Caco-2 (cell line): ENCODE measurements around the gene AKAP7. TPM values are rescaled to one million over a fixed set of nuclear protein-coding genes. Genes with fewer than 3 reads are reported as not detected.

ENCODE experiments used
- BruUV-seq: library from RNA; stranded (reverse); fragments of 400-500 nt; replicated peaks from 2 replicates; lab custom pipeline; 2021; lab: Mats Ljungman, UMichigan
- CTCF ChIA-PET: fragments of 300-600 bp; sonication (Branson Sonifier 250); formaldehyde crosslinking; loops from one replicate; lab custom pipeline; 2022; ENCODE audit warnings: antibody characterized with exemption; lab: Charles Lee
- POLR2A ChIA-PET: fragments of 300-600 bp; sonication (Branson Sonifier 250); formaldehyde crosslinking; loops from one replicate; lab custom pipeline; 2022; ENCODE audit warnings: antibody characterized with exemption; lab: Charles Lee
- DNase-seq, 2 experiments: peaks; one replicate each; pipeline versions ENCODE4 v3.0.0 to v3.0.0-alpha.2; 2020 to 2022
- H3K27me3 ChIP-seq: replicated peaks from 2 replicates; pipeline ENCODE4 v1.6.0; 2011; ENCODE audit warnings: low read length; ENCODE audit not compliant: control insufficient read depth, insufficient read depth
- H3K36me3 ChIP-seq: 2 replicates; pipeline ENCODE4 v1.5.1; 2011; ENCODE audit warnings: low read length; ENCODE audit not compliant: control insufficient read depth, insufficient read depth
- H3K4me1 ChIP-seq: fragments of 250-450 bp; sonication (Bioruptor Pico); 2 replicates; pipeline ENCODE4 v1.5.1; 2020; ENCODE audit warnings: mild to moderate bottlenecking
- H3K4me3 ChIP-seq: 2 replicates; pipeline ENCODE4 v1.5.1; 2011; ENCODE audit warnings: low read depth, mild to moderate bottlenecking, control low read depth, low read length
- H3K9me3 ChIP-seq: fragments of 250-450 bp; sonication (Bioruptor Pico); 2 replicates; pipeline ENCODE4 v1.5.1; 2020; ENCODE audit warnings: mild to moderate bottlenecking, moderate library complexity
- H3K27ac Mint-ChIP-seq: one replicate; pipeline ENCODE4 v1.8.0; 2022; ENCODE audit warnings: mixed read lengths; ENCODE audit not compliant: unreplicated experiment
- H3K27me3 Mint-ChIP-seq: one replicate; pipeline ENCODE4 v1.8.0; 2022; ENCODE audit warnings: mixed read lengths; ENCODE audit not compliant: insufficient read depth, unreplicated experiment
- H3K36me3 Mint-ChIP-seq: one replicate; pipeline ENCODE4 v1.8.0; 2022; ENCODE audit warnings: mild to moderate bottlenecking, mixed read lengths; ENCODE audit not compliant: insufficient read depth, unreplicated experiment
- H3K4me1 Mint-ChIP-seq: one replicate; pipeline ENCODE4 v1.8.0; 2022; ENCODE audit warnings: low read depth, mixed read lengths; ENCODE audit not compliant: unreplicated experiment
- H3K4me3 Mint-ChIP-seq: one replicate; pipeline ENCODE4 v1.8.0; 2022; ENCODE audit warnings: mild to moderate bottlenecking, moderate library complexity, mixed read lengths; ENCODE audit not compliant: unreplicated experiment
- H3K9me3 Mint-ChIP-seq: one replicate; pipeline ENCODE4 v1.8.0; 2022; ENCODE audit warnings: mixed read lengths; ENCODE audit not compliant: unreplicated experiment
- CTCF ChIP-seq, 2 experiments: fragments of 200-600 bp in 1 of 2; IDR thresholded peaks; 1 replicate in 1 of 2; 2 replicates in 1 of 2; pipeline versions ENCODE4 v1.5.1 to v1.8.0; 2011 to 2022; ENCODE audit warnings: antibody characterized with exemption in 1 of 2, control low read depth in 1 of 2, inconsistent platforms in 1 of 2, low read depth in 1 of 2, low read length in 1 of 2, mild to moderate bottlenecking in 1 of 2, moderate library complexity in 1 of 2; ENCODE audit not compliant: insufficient read depth in 1 of 2, severe bottlenecking in 1 of 2, unreplicated experiment in 1 of 2
- intact Hi-C: fragments of 100-400 bp; cut with micrococcal nuclease; formaldehyde crosslinking; loops from one replicate; pipeline ENCODE4 v1.10.0; 2022; ENCODE audit not compliant: unreplicated experiment
- total RNA-seq: library from RNA; stranded (reverse); gene quantifications from 2 replicates; pipeline ENCODE4 v1.2.3, GENCODE V29; 2022

Gene AKAP7
- total RNA-seq, 1 experiment from 2014 or later, result 5.6 TPM

- Mint-ChIP-seq H3K4me3 (no peak overlapping the region), H3K9me3 (no peaks in the 10 kb centered on the region), H3K27me3 (no peaks in the 10 kb centered on the region), H3K4me1 (no peaks in the 10 kb centered on the region), H3K27ac (no peak overlapping the region), H3K36me3 (no peaks in the 10 kb centered on the region)
- Histone ChIP-seq H3K4me3 (no peak overlapping the region), H3K9me3 (no peaks in the 10 kb centered on the region), H3K36me3 (no peaks in the 10 kb centered on the region), H3K4me1 (no peaks in the 10 kb centered on the region), H3K27me3 (no peaks in the 10 kb centered on the region)
- no peak for DNase-seq
- TF ChIP-seq CTCF (IDR thresholded peaks at IDR 0.05; ENCODE audit: insufficient read depth in 1 of 2, low read depth in 1 of 2, low read length in 1 of 2, severe bottlenecking in 1 of 2, unreplicated experiment in 1 of 2), result no peak
- CTCF ChIA-PET, result no interaction called here
- no TSS peak for BruUV-seq
- intact Hi-C loops, result no loop called here
- POLR2A ChIA-PET, result no interaction called here
Observed at GRCh38 chr6:131208787-131209186, 73.5 kb downstream of the AKAP7 start.

GRCh38 chr6:131210469-131210868 lies 75.2 kb downstream of the AKAP7 start:
- CTCF ChIA-PET, result no interaction called here

GRCh38 chr6:131212024-131212423 lies 76.8 kb downstream of the AKAP7 start:
- intact Hi-C loops, result no loop called here
- no peak for TF ChIP-seq CTCF (IDR thresholded peaks at IDR 0.05; ENCODE audit: insufficient read depth in 1 of 2, low read depth in 1 of 2, low read length in 1 of 2, severe bottlenecking in 1 of 2, unreplicated experiment in 1 of 2)
- H3K27me3 Mint-ChIP-seq, result no peaks in the 10 kb centered on the region
- Histone ChIP-seq H3K4me3 (no peak overlapping the region), H3K36me3 (no peaks in the 10 kb centered on the region), H3K4me1 (0 out of 2 replicates have a peak, but pooled peaks cover 3% of the 10 kb centered on the region), H3K9me3 (no peaks in the 10 kb centered on the region), H3K27me3 (no peaks in the 10 kb centered on the region)
- H3K36me3 Mint-ChIP-seq, result no peaks in the 10 kb centered on the region
- POLR2A ChIA-PET, result no interaction called here
- no peak for DNase-seq
- no TSS peak for BruUV-seq
- no peak overlapping the region for H3K27ac Mint-ChIP-seq
- H3K4me3 Mint-ChIP-seq, result no peak overlapping the region
- CTCF ChIA-PET, result no interaction called here
- no peaks in the 10 kb centered on the region for H3K9me3 Mint-ChIP-seq
- no peaks in the 10 kb centered on the region for H3K4me1 Mint-ChIP-seq

More at GRCh38 chr6:131210469-131210868, 75.2 kb downstream of the AKAP7 start:
- Mint-ChIP-seq H3K27me3 (no peaks in the 10 kb centered on the region), H3K4me1 (no peaks in the 10 kb centered on the region), H3K36me3 (no peaks in the 10 kb centered on the region), H3K4me3 (no peak overlapping the region), H3K27ac (no peak overlapping the region), H3K9me3 (no peaks in the 10 kb centered on the region)
- Histone ChIP-seq H3K4me3 (no peak overlapping the region), H3K9me3 (no peaks in the 10 kb centered on the region), H3K36me3 (no peaks in the 10 kb centered on the region), H3K4me1 (no peaks in the 10 kb centered on the region), H3K27me3 (no peaks in the 10 kb centered on the region)
- DNase-seq, result no peak
- TF ChIP-seq CTCF (IDR thresholded peaks at IDR 0.05; ENCODE audit: insufficient read depth in 1 of 2, low read depth in 1 of 2, low read length in 1 of 2, severe bottlenecking in 1 of 2, unreplicated experiment in 1 of 2), result no peak
- POLR2A ChIA-PET, result no interaction called here
- intact Hi-C loops, result no loop called here
- no TSS peak for BruUV-seq
